ENCODE data around the gene ZFYVE9. TPM values are rescaled to one million over a fixed set of nuclear protein-coding genes. Genes with fewer than 3 reads are reported as not detected.
A peak's percentile ranks its signal among the peaks of the same experiment; 100 is the strongest.

ZFYVE9 gene
- total and polyA plus RNA-seq, 2 of the 4 experiments (the other 2 are of a cell fraction) = 8.3 to 28.7 TPM

DNA sequence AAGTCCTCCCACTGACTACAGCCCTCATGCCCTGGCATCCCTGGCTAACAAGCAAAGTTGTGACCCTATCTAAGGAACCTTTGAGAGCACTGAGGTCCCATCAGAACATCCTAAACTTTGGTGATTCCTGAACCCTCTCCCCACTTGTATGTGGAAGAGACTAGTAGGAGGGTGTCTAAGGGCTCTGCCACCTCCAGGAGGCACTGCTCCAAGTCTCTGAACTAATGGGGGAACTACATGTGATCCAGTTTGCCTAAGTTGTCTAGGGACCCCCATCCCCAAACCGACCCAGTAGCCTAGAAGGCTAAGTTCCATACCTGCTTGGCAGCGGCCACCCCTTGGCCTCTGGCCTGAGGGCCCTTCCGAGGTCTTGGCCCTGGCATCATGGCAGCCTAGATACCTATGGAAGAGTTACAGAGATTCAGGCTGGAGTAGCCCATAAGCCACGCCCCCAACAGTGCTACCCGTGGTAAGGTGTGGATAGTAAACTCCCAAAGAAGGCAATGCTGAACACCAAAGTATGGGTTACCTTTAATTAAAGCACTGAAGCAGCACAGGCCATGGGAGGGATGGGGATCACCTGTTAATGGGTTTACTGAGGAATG lies 222.4 kb downstream of the ZFYVE9 start (continued):
- no peak for TF ChIP-seq SMC3 (IDR thresholded peaks at IDR 0.05; ENCODE audit: low read depth, low read length)

GRCh38 chr1:52365071-52365745 lies 223.3 kb downstream of the ZFYVE9 start:
- peak overlapping the region; percentile 87 for H3K9ac ChIP-seq (ENCODE audit: low read depth, low read length)
- in situ Hi-C loops (cut with MboI; ENCODE audit: low sequenced_read_pairs) = no loop called here
- H3K9me1 ChIP-seq (ENCODE audit: insufficient read depth, low read length) = peaks cover 17% of the 10 kb centered on the region
- peak overlapping the region; percentile 4; the same call in 1 of the 3 replicates for H2BK15ac ChIP-seq (ENCODE audit: low read depth, low read length)
- peak overlapping the region; percentile 96 for H2AK5ac ChIP-seq (ENCODE audit: low read depth, low read length)
- H3K23ac ChIP-seq (ENCODE audit: low read depth, low read length) = peak overlapping the region; percentile 39
- peak overlapping the region; percentile 70 for H3K4ac ChIP-seq (ENCODE audit: low read depth, low read length)
- peak overlapping the region; percentile 71 for H3K4me2 ChIP-seq (ENCODE audit: low read depth, low read length)
- ATAC-seq (ENCODE audit: low read depth) = peak; percentile 41
- intact Hi-C loops (cut with micrococcal nuclease) = no loop called here
- H2AK9ac ChIP-seq (replicated peaks; ENCODE audit: low read depth, low read length, poor library complexity) = peak overlapping the region; percentile 59
- peak overlapping the region; percentile 35 for H2BK5ac ChIP-seq (ENCODE audit: low read depth, low read length, poor library complexity, severe bottlenecking)
- peaks cover 27% of the 10 kb centered on the region for H3K36me3 ChIP-seq (ENCODE audit: control insufficient read depth, insufficient read depth, low read length)
- peaks cover 12% of the 10 kb centered on the region; the same call in 1 of the 2 replicates for H4K20me1 ChIP-seq (ENCODE audit: insufficient read depth, low read length)
- no peaks in the 10 kb centered on the region for H3K27me3 ChIP-seq (ENCODE audit: control insufficient read depth, insufficient read depth, low read length)
- dilution Hi-C loops (cut with HindIII; ENCODE audit: low sequenced_read_pairs, unreplicated experiment) = no loop called here
- peaks cover 19 to 51% of the 10 kb centered on the region in 2 experiments for H3K79me1 ChIP-seq (ENCODE audit: low read depth in 1 of 2, low read length in 2 of 2)
- peak overlapping the region; percentile 37 for H3K18ac ChIP-seq (ENCODE audit: low read depth, low read length)
- H3K4me1 ChIP-seq (ENCODE audit: control insufficient read depth, insufficient read depth, low read length) = peaks cover 7% of the 10 kb centered on the region
- H3K56ac ChIP-seq (ENCODE audit: extremely low read depth, insufficient read depth, low read length) = peak overlapping the region; percentile 73
- H3K4me3 ChIP-seq (ENCODE audit: insufficient read depth, low read depth, low read length) = peak overlapping the region; percentile 77
- peak overlapping the region; percentile 4; the same call in 1 of the 2 replicates for H2BK120ac ChIP-seq (ENCODE audit: low read depth, low read length)
- DNase-seq = peak; percentile 69
- ChIA-PET CTCF (interaction anchor here (0.9 kb wide), 1 partner anchor 17 kb away, joined by 3 read pairs; no protein-coding TSS in a partner anchor), POLR2A (ENCODE audit: unreplicated experiment) (no interaction called here)
- H4K91ac ChIP-seq (ENCODE audit: insufficient read depth, low read depth, low read length) = peak overlapping the region; percentile 70
- TF ChIP-seq ELK1 (IDR thresholded peaks at IDR 0.05; ENCODE audit: borderline replicate concordance, low read depth, low read length) = no peak
- peak; percentile 89 for TF ChIP-seq MAFK (IDR thresholded peaks at IDR 0.05; ENCODE audit: low read depth, low read length)
- TF ChIP-seq MXI1 (IDR thresholded peaks at IDR 0.05; ENCODE audit: borderline replicate concordance, low read depth, low read length) = no peak
- peak; percentile 43; the same call in 1 of the 2 replicates for TF ChIP-seq FOS (IDR thresholded peaks at IDR 0.05; ENCODE audit: low read depth, low read length)
- no peak for TF ChIP-seq SMC3 (IDR thresholded peaks at IDR 0.05; ENCODE audit: low read depth, low read length)
- peak; percentile 13; the same call in 1 of the 2 replicates for TF ChIP-seq NFE2L2 (IDR thresholded peaks at IDR 0.05; ENCODE audit: low read depth, low read length)
- peak; percentile 69; the same call in 1 of the 2 replicates for TF ChIP-seq POLR2A (IDR thresholded peaks at IDR 0.05; ENCODE audit: low read depth, low read length)
- TF ChIP-seq, protein P1, sequence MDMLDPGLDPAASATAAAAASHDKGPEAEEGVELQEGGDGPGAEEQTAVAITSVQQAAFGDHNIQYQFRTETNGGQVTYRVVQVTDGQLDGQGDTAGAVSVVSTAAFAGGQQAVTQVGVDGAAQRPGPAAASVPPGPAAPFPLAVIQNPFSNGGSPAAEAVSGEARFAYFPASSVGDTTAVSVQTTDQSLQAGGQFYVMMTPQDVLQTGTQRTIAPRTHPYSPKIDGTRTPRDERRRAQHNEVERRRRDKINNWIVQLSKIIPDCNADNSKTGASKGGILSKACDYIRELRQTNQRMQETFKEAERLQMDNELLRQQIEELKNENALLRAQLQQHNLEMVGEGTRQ (IDR thresholded peaks at IDR 0.05; ENCODE audit: low read depth, low read length) = no peak
- no peak for TF ChIP-seq RCOR1 (IDR thresholded peaks at IDR 0.05; ENCODE audit: insufficient replicate concordance, low read length)
- TF ChIP-seq MAZ (IDR thresholded peaks at IDR 0.05; ENCODE audit: borderline replicate concordance, low read depth, low read length) = peak; percentile 24; the same call in 1 of the 2 replicates
- TF ChIP-seq BHLHE40 (IDR thresholded peaks at IDR 0.05; ENCODE audit: low read depth, low read length) = no peak
- no peaks in the 10 kb centered on the region for H3K9me3 ChIP-seq (ENCODE audit: control insufficient read depth, insufficient read depth, low read length)
- H2BK20ac ChIP-seq (ENCODE audit: low read depth, low read length) = peak overlapping the region; percentile 20; the same call in 1 of the 2 replicates
- H4K8ac ChIP-seq (ENCODE audit: low read depth in 2 of 2, low read length in 2 of 2) = peak overlapping the region; percentile 76 to 87; a peak in 3 of 4 replicates
- H2AFZ ChIP-seq (replicated peaks; ENCODE audit: low read length, poor library complexity) = peak overlapping the region; percentile 88
- peak overlapping the region; percentile 67 for H3K14ac ChIP-seq (replicated peaks; ENCODE audit: low read depth, low read length)
- 2% methylated on average over 15 of the region's 22 CpGs; no CpG with 5 or more reads in 1 of the 2 experiments for WGBS, 2 experiments (ENCODE audit: extremely low coverage in 2 of 2, insufficient read length in 1 of 2)
- H3K27ac ChIP-seq (ENCODE audit: insufficient read depth, low read length) = peak overlapping the region; percentile 73
- H4K5ac ChIP-seq (ENCODE audit: low read depth, low read length) = peak overlapping the region; percentile 61
- BruUV-seq (replicated peaks) = TSS peak; percentile 59

All from IMR-90 (cell line).